ENCODE data around the gene COL6A2. TPM values are rescaled to one million over a fixed set of nuclear protein-coding genes. Genes with fewer than 3 reads are reported as not detected.

COL6A2 gene
- total and polyA plus RNA-seq, 2 of the 4 experiments (the other 2 are of a cell fraction), result 208 to 1,065 TPM

GRCh38 chr21:46065215-46065913 lies 32.5 kb upstream of the COL6A2 start (continued):
- no peak for TF ChIP-seq MAZ (IDR thresholded peaks at IDR 0.05; ENCODE audit: borderline replicate concordance, low read depth, low read length)

- Histone ChIP-seq H3K9ac (ENCODE audit: low read depth, low read length) (peak overlapping the region; percentile 86), H3K9me3 (ENCODE audit: control insufficient read depth, insufficient read depth, low read length) (peaks cover 6% of the 10 kb centered on the region), H3K4me2 (ENCODE audit: low read depth, low read length) (peak overlapping the region; percentile 54), H4K5ac (ENCODE audit: low read depth, low read length) (peak overlapping the region; percentile 90), H3K4ac (ENCODE audit: low read depth, low read length) (peak overlapping the region; percentile 95), H3K23ac (ENCODE audit: low read depth, low read length) (peak overlapping the region; percentile 97), H3K18ac (ENCODE audit: low read depth, low read length) (peak overlapping the region; percentile 86), H2BK5ac (ENCODE audit: low read depth, low read length, poor library complexity, severe bottlenecking) (peak overlapping the region; percentile 75), H3K9me1 (ENCODE audit: insufficient read depth, low read length) (peaks cover 27% of the 10 kb centered on the region), H3K56ac (ENCODE audit: extremely low read depth, insufficient read depth, low read length) (peak overlapping the region; percentile 94), H3K14ac (replicated peaks; ENCODE audit: low read depth, low read length) (peak overlapping the region; percentile 97), H2BK15ac (ENCODE audit: low read depth, low read length) (peak overlapping the region; percentile 98; the same call in 2 of the 3 replicates), H3K27ac (ENCODE audit: insufficient read depth, low read length) (peak overlapping the region; percentile 95), H2BK120ac (ENCODE audit: low read depth, low read length) (peak overlapping the region; percentile 93), H2BK20ac (ENCODE audit: low read depth, low read length) (peak overlapping the region; percentile 96), H3K4me1 (ENCODE audit: control insufficient read depth, insufficient read depth, low read length) (peaks cover 33% of the 10 kb centered on the region), H3K4me3 (ENCODE audit: insufficient read depth, low read depth, low read length) (no peak overlapping the region), H2AFZ (replicated peaks; ENCODE audit: low read length, poor library complexity) (peak overlapping the region; percentile 89), H3K79me1 (ENCODE audit: low read depth in 1 of 2, low read length in 2 of 2) (peaks cover 3 to 36% of the 10 kb centered on the region in 2 experiments; a peak in 2 of 4 replicates), H3K36me3 (ENCODE audit: control insufficient read depth, insufficient read depth, low read length) (no peaks in the 10 kb centered on the region), H4K20me1 (ENCODE audit: insufficient read depth, low read length) (no peaks in the 10 kb centered on the region), H2AK5ac (ENCODE audit: low read depth, low read length) (peak overlapping the region; percentile 99), H2AK9ac (replicated peaks; ENCODE audit: low read depth, low read length, poor library complexity) (peak overlapping the region; percentile 90), H4K91ac (ENCODE audit: insufficient read depth, low read depth, low read length) (peak overlapping the region; percentile 85), H4K8ac (ENCODE audit: low read depth in 2 of 2, low read length in 2 of 2) (peak overlapping the region; percentile 96 to 99), H3K27me3 (ENCODE audit: control insufficient read depth, insufficient read depth, low read length) (no peaks in the 10 kb centered on the region)
- TF ChIP-seq POLR2A (IDR thresholded peaks at IDR 0.05; ENCODE audit: low read depth, low read length), result 0 out of 2 replicates have a peak, but pooled peaks have one; percentile 11
- TF ChIP-seq MXI1 (IDR thresholded peaks at IDR 0.05; ENCODE audit: borderline replicate concordance, low read depth, low read length), result no peak
- intact Hi-C loops (cut with micrococcal nuclease), result no loop called here
- POLR2A ChIA-PET (ENCODE audit: unreplicated experiment), result interaction anchor here (0.7 to 1.3 kb wide), 3 partner anchors 10 to 75 kb away, joined by 3 to 7 read pairs (median 3); no protein-coding TSS in a partner anchor
- DNase-seq (no peak), ATAC-seq (ENCODE audit: low read depth) (peak; percentile 32)
- in situ Hi-C loops (cut with MboI; ENCODE audit: low sequenced_read_pairs), result no loop called here
- CTCF ChIA-PET, result interaction anchor here (1.0 kb wide), 1 partner anchor 13 kb away, joined by 4 read pairs; no protein-coding TSS in a partner anchor
- BruUV-seq (replicated peaks), result no TSS peak
- dilution Hi-C loops (cut with HindIII; ENCODE audit: low sequenced_read_pairs, unreplicated experiment), result no loop called here
- WGBS, 2 experiments (ENCODE audit: extremely low coverage in 2 of 2, insufficient read length in 1 of 2), result 26% methylated on average over 17 of the region's 23 CpGs; no CpG with 5 or more reads in 1 of the 2 experiments
Measured at GRCh38 chr21:46065914-46066551, 31.9 kb upstream of the COL6A2 start.
